Thyroid gland (tissue), 4 donors: Measurements from ENCODE around the gene LIN37. TPM values are rescaled to one million over a fixed set of nuclear protein-coding genes. Genes with fewer than 3 reads are reported as not detected.
A peak's percentile ranks its signal among the peaks of the same experiment; 100 is the strongest.

Experiments used
- DNase-seq, 2 donors: peaks; one replicate each; pipeline ENCODE4 v3.0.0-alpha.2; 2019
- H3K27ac ChIP-seq, 3 donors: fragments of 200-600 bp; sonication (generic); 1 replicate in 2 of 3; 2 replicates in 1 of 3; pipeline ENCODE4 v1.5.1; 2016 to 2019; ENCODE audit warnings: mild to moderate bottlenecking in 1 of 3, moderate library complexity in 1 of 3
- H3K27me3 ChIP-seq: fragments of 200-600 bp; sonication (generic); one replicate; pipeline ENCODE4 v1.5.1; 2019
- H3K36me3 ChIP-seq, 2 donors: fragments of 200-600 bp; sonication (generic); one replicate each; pipeline ENCODE4 v1.5.1; 2016 to 2019
- H3K4me1 ChIP-seq, 2 donors: fragments of 200-600 bp; sonication (generic); one replicate each; pipeline ENCODE4 v1.5.1; 2017 to 2019
- H3K4me3 ChIP-seq, 3 donors: fragments of 200-600 bp; sonication (generic); replicated peaks in 1 of 3; 1 replicate in 2 of 3; 2 replicates in 1 of 3; pipeline ENCODE4 v1.5.1; 2016; ENCODE audit warnings: mild to moderate bottlenecking in 1 of 3
- H3K9me3 ChIP-seq: fragments of 200-600 bp; sonication (generic); one replicate; pipeline ENCODE4 v1.5.1; 2017
- CTCF ChIP-seq, 6 experiments: fragments of 200-600 bp in 3 of 6; fragments of 450-650 bp in 3 of 6; sonication (generic) in 3 of 6; IDR thresholded peaks; one replicate each; pipeline ENCODE4 v1.5.1; 2016 to 2019; ENCODE audit warnings: antibody characterized with exemption in 6 of 6, mild to moderate bottlenecking in 2 of 6, inconsistent platforms in 1 of 6, moderate library complexity in 1 of 6
- POLR2A ChIP-seq, 2 donors: fragments of 450-650 bp; IDR thresholded peaks; one replicate each; pipeline ENCODE4 v1.6.1; 2017; ENCODE audit warnings: antibody characterized with exemption in 2 of 2, mild to moderate bottlenecking in 2 of 2, moderate library complexity in 1 of 2
- WGBS, 2 donors: methylation state at CpG; one replicate each; pipeline ENCODE4 v1.1.5; 2017; 5-methylcytosine and 5-hydroxymethylcytosine counted together
- intact Hi-C: fragments of 100-400 bp; cut with DNase I; formaldehyde crosslinking; loops from one replicate; pipeline ENCODE4 v1.15.1; 2023
- total RNA-seq, 4 donors: library from RNA; depleted of rRNA; stranded (reverse); fragments of >200 nt; gene quantifications; one replicate each; pipeline ENCODE4 v1.2.3, GENCODE V29; 2016

Gene LIN37
- total RNA-seq, 4 donors from 2014 or later: 8.2 to 21.5 (median 14.1) TPM

- Histone ChIP-seq H3K4me3 (peak overlapping the region; percentile 43 to 88 (median 49)), H3K27me3 (no peaks in the 10 kb centered on the region), H3K36me3 (peaks cover 9 to 10% of the 10 kb centered on the region in 2 donors), H3K27ac (peak overlapping the region; percentile 72 to 90 (median 78)), H3K9me3 (no peaks in the 10 kb centered on the region), H3K4me1 (peaks cover 18 to 23% of the 10 kb centered on the region in 2 donors)
- peak; percentile 97 for DNase-seq
- WGBS, 2 donors: 0% methylated on average over 21 of the region's 77 CpGs
- peak in 1 of 2 donors; percentile 26 for TF ChIP-seq POLR2A (IDR thresholded peaks at IDR 0.05)
- TF ChIP-seq CTCF (IDR thresholded peaks at IDR 0.05): peak; percentile 50 to 97 (median 92)
- intact Hi-C loops: loop anchor here (2.0 to 5.0 kb wide), 2 partner anchors 22 to 170 kb away; partner anchors contain the start of gene TMEM147
Observed at GRCh38 chr19:35716801-35717664, 31.3 kb upstream of the LIN37 start.

- WGBS, 2 donors: no CpG with 5 or more reads among the region's 109 CpGs
- Histone ChIP-seq H3K4me3 (peak within 1 kb of the TSS; percentile 49 to 98 (median 88)), H3K27ac (peak within 1 kb of the TSS; percentile 72 to 90 (median 78)), H3K36me3 (peaks cover 17% of the 10 kb centered on the region in 2 donors), H3K9me3 (no peaks in the 10 kb centered on the region), H3K4me1 (peaks cover 18 to 23% of the 10 kb centered on the region in 2 donors), H3K27me3 (no peaks in the 10 kb centered on the region)
- intact Hi-C loops: loop anchor here (2.0 to 5.0 kb wide), 2 partner anchors 23 to 171 kb away; partner anchors contain the start of gene TMEM147
- DNase-seq: no peak
- TF ChIP-seq POLR2A (IDR thresholded peaks at IDR 0.05): no peak
- no peak for TF ChIP-seq CTCF (IDR thresholded peaks at IDR 0.05)
Observed at GRCh38 chr19:35717665-35718344, 30.6 kb upstream of the LIN37 start, which contains the start of gene KMT2B. Gene KMT2B (plus strand): TSS chr19:35718003. CDS start chr19:35718019, 16 bp downstream.

GRCh38 chr19:35718345-35719041 is 29.9 kb upstream of the LIN37 start:
- whole genome bisulfite sequencing, 2 donors: 5 to 6% methylated on average over 6 to 22 of the region's 42 CpGs
- H3K4me3 ChIP-seq: peak overlapping the region; percentile 14 to 98 (median 88)
- H3K27me3 ChIP-seq: no peaks in the 10 kb centered on the region
- peak; percentile 52 to 56 for DNase-seq
- H3K4me1 ChIP-seq: peaks cover 18 to 23% of the 10 kb centered on the region in 2 donors
- H3K36me3 ChIP-seq: peaks cover 24% of the 10 kb centered on the region in 2 donors
- intact Hi-C loops: loop anchor here (5.0 kb wide), 1 partner anchor 171 kb away; the partner anchor contains the start of gene TMEM147
- TF ChIP-seq CTCF (IDR thresholded peaks at IDR 0.05) (no peak), POLR2A (IDR thresholded peaks at IDR 0.05) (no peak)
- H3K9me3 ChIP-seq: no peaks in the 10 kb centered on the region
- peak overlapping the region in 2 of 3 donors; percentile 59 to 75 for H3K27ac ChIP-seq

GRCh38 chr19:35719402-35720162 is 28.8 kb upstream of the LIN37 start:
- Histone ChIP-seq H3K9me3 (no peaks in the 10 kb centered on the region), H3K4me3 (peak overlapping the region in 1 of 3 donors; percentile 98), H3K27me3 (no peaks in the 10 kb centered on the region), H3K36me3 (peaks cover 35% of the 10 kb centered on the region in 2 donors), H3K27ac (no peak overlapping the region), H3K4me1 (peaks cover 18 to 23% of the 10 kb centered on the region in 2 donors)
- no peak for DNase-seq
- intact Hi-C loops: loop anchor here (5.0 kb wide), 1 partner anchor 172 kb away; the partner anchor contains the start of gene TMEM147
- TF ChIP-seq POLR2A (IDR thresholded peaks at IDR 0.05) (no peak), CTCF (IDR thresholded peaks at IDR 0.05) (no peak)
- WGBS, 2 donors: 86 to 89% methylated on average over 23 to 30 of the region's 32 CpGs
